Smooth muscle cell (in vitro differentiated cells): ENCODE data around the gene EMC8. TPM values are rescaled to one million over a fixed set of nuclear protein-coding genes. Genes with fewer than 3 reads are reported as not detected.
"Not testable (repeated sequence)": the region's sequence is repeated elsewhere in the genome, so short reads cannot be mapped to it uniquely, and the experiment has no call there.

Source experiments
- DNase-seq: peaks from one replicate; lab custom pipeline; 2025; ENCODE audit not compliant: unreplicated experiment; lab: John Stamatoyannopoulos, UW
- H2AFZ ChIP-seq: fragments of 200-600 bp; sonication (generic); 2 replicates; pipeline ENCODE4 v1.6.0; 2016; ENCODE audit warnings: antibody characterized with exemption, low read depth, mild to moderate bottlenecking
- H3F3A ChIP-seq: fragments of 200-600 bp; sonication (generic); 2 replicates; pipeline ENCODE4 v1.6.0; 2017; ENCODE audit warnings: antibody characterized with exemption, low read depth
- H3K27ac ChIP-seq: fragments of 200-600 bp; sonication (generic); 2 replicates; pipeline ENCODE4 v1.5.1; 2016; ENCODE audit warnings: low read depth, mild to moderate bottlenecking
- H3K27me3 ChIP-seq: fragments of 200-600 bp; sonication (generic); 2 replicates; pipeline ENCODE4 v1.6.1; 2016; ENCODE audit warnings: low read depth, mild to moderate bottlenecking
- H3K36me3 ChIP-seq: fragments of 200-600 bp; sonication (generic); 2 replicates; pipeline ENCODE4 v1.5.1; 2016; ENCODE audit warnings: low read depth
- H3K4me1 ChIP-seq: fragments of 200-600 bp; sonication (generic); 2 replicates; pipeline ENCODE4 v1.5.1; 2016; ENCODE audit warnings: low read depth
- H3K4me2 ChIP-seq: fragments of 200-600 bp; sonication (generic); 2 replicates; pipeline ENCODE4 v1.6.0; 2016; ENCODE audit warnings: mild to moderate bottlenecking
- H3K4me3 ChIP-seq: fragments of 200-600 bp; sonication (generic); 2 replicates; pipeline ENCODE4 v1.5.1; 2016; ENCODE audit warnings: mild to moderate bottlenecking
- H3K79me2 ChIP-seq: fragments of 200-600 bp; sonication (generic); 2 replicates; pipeline ENCODE4 v1.6.0; 2016; ENCODE audit warnings: low read depth, mild to moderate bottlenecking
- H3K9ac ChIP-seq: fragments of 200-600 bp; sonication (generic); 2 replicates; pipeline ENCODE4 v1.6.0; 2016; ENCODE audit warnings: low read depth
- H3K9me3 ChIP-seq: fragments of 200-600 bp; sonication (generic); replicated peaks from 2 replicates; pipeline ENCODE4 v1.5.1; 2016; ENCODE audit warnings: low read depth
- H4K20me1 ChIP-seq: fragments of 200-600 bp; sonication (generic); 2 replicates; pipeline ENCODE4 v1.6.0; 2016; ENCODE audit warnings: low read depth
- WGBS: methylation state at CpG from one replicate; pipeline ENCODE4 v1.1.7; 2016; ENCODE audit warnings: low lambda C conversion rate; 5-methylcytosine and 5-hydroxymethylcytosine counted together
- polyA plus RNA-seq: library from polyadenylated mRNA; unstranded; fragments of >200 nt; fragmentation: Nextera tagmentation; extraction: Ambion mirVana; gene quantifications from 2 replicates; pipeline ENCODE4 v1.2.1, GENCODE V29; 2016
- total RNA-seq: library from RNA; depleted of rRNA; stranded (reverse); fragments of >200 nt; gene quantifications from 2 replicates; pipeline ENCODE4 v1.2.3, GENCODE V29; 2014
- TF ChIP-seq, protein P1 (sequence below): fragments of 200-600 bp; sonication (generic); IDR thresholded peaks from 2 replicates; pipeline ENCODE4 v1.5.1; 2017; ENCODE audit warnings: borderline replicate concordance, mild to moderate bottlenecking, antibody characterized with exemption; ENCODE audit not compliant: insufficient read depth, poor library complexity, severe bottlenecking

The EMC8 gene
- total and polyA plus RNA-seq, 2 experiments from 2014 or later = 40.4 to 40.9 TPM

- peaks cover 14% of the 10 kb centered on the region for H3K36me3 ChIP-seq
- H3K27me3 ChIP-seq, H3K4me3 ChIP-seq, H3K79me2 ChIP-seq, H3K4me2 ChIP-seq, H3K9me3 ChIP-seq, H3K4me1 ChIP-seq, H3F3A ChIP-seq, H3K9ac ChIP-seq, H2AFZ ChIP-seq, H3K27ac ChIP-seq, DNase-seq: not testable (repeated sequence)
- 95% methylated on average over 5 of the region's 6 CpGs for WGBS
- H4K20me1 ChIP-seq = peaks cover 34% of the 10 kb centered on the region
Measured at GRCh38 chr16:85807340-85807739, 8.0 kb upstream of the EMC8 start.

DNA sequence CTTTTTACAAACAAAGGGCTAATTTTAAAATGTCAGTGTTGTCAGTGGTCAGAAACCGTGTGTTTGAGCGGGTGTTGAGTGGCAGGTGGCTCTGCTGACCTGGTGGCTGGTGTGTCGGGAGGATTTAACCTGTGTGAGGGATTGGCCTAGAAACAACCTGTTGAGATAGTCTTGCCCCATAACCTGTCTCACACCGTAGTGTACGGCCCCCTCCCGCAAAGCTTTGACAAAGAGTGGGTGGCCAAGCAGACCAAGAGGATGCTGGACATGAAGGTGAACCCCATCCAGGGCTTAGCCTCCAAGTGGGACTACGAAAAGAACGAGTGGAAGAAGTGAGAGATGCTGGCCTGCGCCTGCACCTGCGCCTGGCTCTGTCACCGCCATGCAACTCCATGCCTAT is 7.2 kb upstream of the EMC8 start:
- no peaks in the 10 kb centered on the region for H3K4me1 ChIP-seq
- no peak overlapping the region for H3K4me3 ChIP-seq
- H3K36me3 ChIP-seq = peaks cover 14% of the 10 kb centered on the region
- no peak overlapping the region for H2AFZ ChIP-seq
- H4K20me1 ChIP-seq = peaks cover 39% of the 10 kb centered on the region
- peaks cover 7% of the 10 kb centered on the region for H3K79me2 ChIP-seq
- H3K4me2 ChIP-seq = no peak overlapping the region
- no peak overlapping the region for H3K27ac ChIP-seq
- TF ChIP-seq, protein P1, sequence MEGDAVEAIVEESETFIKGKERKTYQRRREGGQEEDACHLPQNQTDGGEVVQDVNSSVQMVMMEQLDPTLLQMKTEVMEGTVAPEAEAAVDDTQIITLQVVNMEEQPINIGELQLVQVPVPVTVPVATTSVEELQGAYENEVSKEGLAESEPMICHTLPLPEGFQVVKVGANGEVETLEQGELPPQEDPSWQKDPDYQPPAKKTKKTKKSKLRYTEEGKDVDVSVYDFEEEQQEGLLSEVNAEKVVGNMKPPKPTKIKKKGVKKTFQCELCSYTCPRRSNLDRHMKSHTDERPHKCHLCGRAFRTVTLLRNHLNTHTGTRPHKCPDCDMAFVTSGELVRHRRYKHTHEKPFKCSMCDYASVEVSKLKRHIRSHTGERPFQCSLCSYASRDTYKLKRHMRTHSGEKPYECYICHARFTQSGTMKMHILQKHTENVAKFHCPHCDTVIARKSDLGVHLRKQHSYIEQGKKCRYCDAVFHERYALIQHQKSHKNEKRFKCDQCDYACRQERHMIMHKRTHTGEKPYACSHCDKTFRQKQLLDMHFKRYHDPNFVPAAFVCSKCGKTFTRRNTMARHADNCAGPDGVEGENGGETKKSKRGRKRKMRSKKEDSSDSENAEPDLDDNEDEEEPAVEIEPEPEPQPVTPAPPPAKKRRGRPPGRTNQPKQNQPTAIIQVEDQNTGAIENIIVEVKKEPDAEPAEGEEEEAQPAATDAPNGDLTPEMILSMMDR = no peak
- no peaks in the 10 kb centered on the region for H3K9me3 ChIP-seq
- WGBS = 96% methylated on average over 11 of the region's 11 CpGs
- DNase-seq = no peak
- H3K9ac ChIP-seq = no peak overlapping the region
- no peaks in the 10 kb centered on the region for H3F3A ChIP-seq
- H3K27me3 ChIP-seq = peaks cover 3% of the 10 kb centered on the region

- H3K36me3 ChIP-seq = peaks cover 14% of the 10 kb centered on the region
- H3K27ac ChIP-seq = no peak overlapping the region
- H3K27me3 ChIP-seq = no peaks in the 10 kb centered on the region
- DNase-seq = no peak
- no peak overlapping the region for H2AFZ ChIP-seq
- 86% methylated on average over 18 of the region's 18 CpGs for WGBS
- H3F3A ChIP-seq = no peaks in the 10 kb centered on the region
- H3K4me3 ChIP-seq = no peak overlapping the region
- no peaks in the 10 kb centered on the region for H3K9me3 ChIP-seq
- peaks cover 42% of the 10 kb centered on the region for H4K20me1 ChIP-seq
- no peak overlapping the region for H3K9ac ChIP-seq
- TF ChIP-seq, protein P1 = no peak
- H3K4me1 ChIP-seq = peaks cover 6% of the 10 kb centered on the region
- no peak overlapping the region for H3K4me2 ChIP-seq
- H3K79me2 ChIP-seq = peaks cover 17% of the 10 kb centered on the region
Measured at GRCh38 chr16:85805442-85806045, 6.2 kb upstream of the EMC8 start.

- WGBS = 77% methylated on average over 14 of the region's 14 CpGs
- no peaks in the 10 kb centered on the region for H3F3A ChIP-seq
- peaks cover 37% of the 10 kb centered on the region for H3K79me2 ChIP-seq
- TF ChIP-seq, protein P1 = no peak
- H4K20me1 ChIP-seq = peaks cover 44% of the 10 kb centered on the region
- H3K4me2 ChIP-seq = no peak overlapping the region
- H3K4me1 ChIP-seq = peaks cover 8% of the 10 kb centered on the region
- H3K27me3 ChIP-seq = no peaks in the 10 kb centered on the region
- no peaks in the 10 kb centered on the region for H3K9me3 ChIP-seq
- H2AFZ ChIP-seq = no peak overlapping the region
- no peak for DNase-seq
- no peak overlapping the region for H3K27ac ChIP-seq
- no peak overlapping the region for H3K9ac ChIP-seq
- H3K36me3 ChIP-seq = peaks cover 14% of the 10 kb centered on the region
- H3K4me3 ChIP-seq = no peak overlapping the region
Measured at GRCh38 chr16:85803570-85803969, 4.2 kb upstream of the EMC8 start.
